CD4-positive, alpha-beta T cell treated with Interleukin-15 for 1 hour (primary cell): ENCODE data around the gene PDZD4.
A peak's percentile ranks its signal among the peaks of the same experiment; 100 is the strongest.

Source experiments
- DNase-seq: peaks from one replicate; pipeline ENCODE4 v3.0.0-alpha.2; 2020

PDZD4 gene

GRCh38 chrX:153805436-153805835, 24.9 kb downstream of the PDZD4 start:
- DNase-seq: no peak

- no peak for DNase-seq
Observed at GRCh38 chrX:153804621-153805020, 25.7 kb downstream of the PDZD4 start.

DNA sequence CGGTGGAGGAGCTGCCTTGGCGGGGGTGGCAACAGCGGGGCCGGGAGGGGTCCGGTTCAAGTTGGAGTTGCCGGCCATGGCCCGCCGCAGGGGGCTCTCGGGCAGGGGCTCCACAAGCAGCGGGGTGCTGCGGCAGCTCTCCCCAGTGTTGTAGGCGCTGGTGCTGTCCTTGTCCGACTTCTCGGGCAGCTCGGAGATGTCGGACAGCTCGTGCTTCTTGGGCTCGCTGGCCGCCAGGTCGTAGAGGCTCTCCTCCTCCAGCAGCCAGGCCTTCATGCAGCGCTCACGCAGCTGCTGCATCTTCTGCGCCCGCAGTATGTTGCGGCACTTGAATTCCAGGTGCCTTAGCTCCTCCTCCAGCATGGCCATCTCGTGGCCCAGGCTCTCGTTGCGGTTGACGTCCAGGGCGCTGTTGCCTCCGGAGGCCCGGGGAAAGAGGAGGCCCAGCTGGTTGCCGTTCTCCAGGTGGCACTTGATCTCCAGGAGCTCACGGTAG, 26.2 kb downstream of the PDZD4 start:
- DNase-seq: no peak

DNA sequence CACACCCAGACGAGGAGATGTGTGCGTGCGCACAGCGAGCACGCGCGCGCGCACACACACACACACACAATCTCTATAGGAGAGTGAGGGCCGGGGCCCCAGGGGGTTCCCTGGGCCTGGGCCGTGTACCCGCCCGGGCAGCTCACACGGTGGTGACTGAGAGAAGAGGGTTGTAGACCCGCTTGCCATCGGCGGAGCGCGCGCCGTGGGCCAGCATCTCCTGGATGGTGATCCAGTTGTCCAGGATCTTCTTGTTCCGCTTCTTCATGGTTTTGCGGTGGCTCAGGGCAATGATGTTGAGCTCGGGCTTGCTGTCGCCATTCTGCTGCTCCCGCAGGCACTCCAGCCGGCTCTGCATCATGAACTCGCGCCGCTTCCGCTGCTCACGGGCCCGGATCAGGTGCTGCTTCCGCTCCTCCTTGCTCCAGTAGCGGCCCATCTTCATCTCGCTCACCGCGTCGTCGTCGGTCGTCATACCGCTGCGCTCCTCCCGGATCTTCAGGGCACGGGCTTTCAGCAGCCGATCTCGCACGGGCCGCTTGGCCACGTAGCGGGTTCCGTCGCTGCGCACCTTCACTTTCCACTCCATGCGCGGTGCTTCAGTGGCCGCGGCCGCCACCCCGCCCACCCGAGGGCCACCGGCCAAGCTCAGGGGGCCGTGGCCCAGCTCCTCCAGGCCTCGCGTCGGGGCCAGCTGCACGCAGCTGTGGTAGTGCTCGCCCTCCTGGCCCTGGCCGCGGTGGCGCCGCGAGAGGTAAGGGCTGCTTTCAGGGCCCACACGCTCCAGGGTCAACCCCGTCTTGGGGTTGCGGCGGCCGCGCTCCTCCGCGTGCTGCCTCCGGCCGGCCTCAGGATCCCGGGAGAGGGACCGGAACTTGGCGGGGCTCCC, 26.9 kb downstream of the PDZD4 start:
- DNase-seq: no peak

DNA sequence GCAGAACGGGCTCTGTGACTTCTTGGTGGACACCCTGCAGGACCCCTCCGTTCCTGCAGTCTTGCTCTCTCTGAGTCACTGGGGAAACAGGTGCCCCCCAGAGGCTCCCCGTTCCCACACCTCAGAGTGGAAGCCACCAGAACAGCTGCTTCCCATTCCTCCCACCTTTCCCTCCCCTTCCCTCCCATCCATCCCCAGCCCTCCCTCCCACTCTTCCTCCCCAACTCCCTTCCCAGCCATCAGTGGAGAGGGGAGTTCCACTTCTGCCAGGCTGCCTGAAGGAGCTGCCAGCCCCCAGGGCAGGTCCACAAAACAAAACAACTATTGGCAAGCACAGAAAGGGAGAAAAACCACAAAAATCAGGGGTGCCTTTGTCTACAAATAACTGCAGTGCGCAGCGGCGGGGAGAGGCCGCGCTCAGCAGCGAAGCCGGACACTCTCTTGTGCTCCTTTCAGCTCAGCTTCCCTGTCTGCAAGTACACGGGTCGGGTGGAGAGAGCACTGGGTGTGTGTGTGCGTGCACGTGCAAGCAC, 27.8 kb downstream of the PDZD4 start:
- no peak for DNase-seq

- no peak for DNase-seq
Observed at GRCh38 chrX:153801669-153802068, 28.7 kb downstream of the PDZD4 start.

DNA sequence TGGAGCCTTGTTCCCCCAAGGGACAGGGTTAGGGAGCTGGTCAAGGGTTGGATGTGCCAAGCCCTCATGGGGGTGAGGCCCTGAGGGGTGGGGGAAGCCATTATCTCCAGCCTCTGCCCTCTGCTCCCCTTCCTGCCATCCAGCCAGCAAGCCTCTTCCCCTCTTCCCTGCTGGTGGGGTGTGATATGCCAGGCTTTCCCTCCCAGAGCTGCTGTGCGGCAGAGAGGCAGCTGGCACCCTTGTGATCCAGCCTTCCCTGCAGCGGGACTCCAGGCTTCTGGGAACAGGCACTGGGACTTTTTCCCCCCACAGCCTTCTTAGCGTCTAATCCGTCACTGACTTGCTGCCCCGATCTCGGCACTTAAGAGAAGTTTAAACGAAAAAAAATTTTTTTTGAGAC, 29.6 kb downstream of the PDZD4 start:
- no peak for DNase-seq

DNA sequence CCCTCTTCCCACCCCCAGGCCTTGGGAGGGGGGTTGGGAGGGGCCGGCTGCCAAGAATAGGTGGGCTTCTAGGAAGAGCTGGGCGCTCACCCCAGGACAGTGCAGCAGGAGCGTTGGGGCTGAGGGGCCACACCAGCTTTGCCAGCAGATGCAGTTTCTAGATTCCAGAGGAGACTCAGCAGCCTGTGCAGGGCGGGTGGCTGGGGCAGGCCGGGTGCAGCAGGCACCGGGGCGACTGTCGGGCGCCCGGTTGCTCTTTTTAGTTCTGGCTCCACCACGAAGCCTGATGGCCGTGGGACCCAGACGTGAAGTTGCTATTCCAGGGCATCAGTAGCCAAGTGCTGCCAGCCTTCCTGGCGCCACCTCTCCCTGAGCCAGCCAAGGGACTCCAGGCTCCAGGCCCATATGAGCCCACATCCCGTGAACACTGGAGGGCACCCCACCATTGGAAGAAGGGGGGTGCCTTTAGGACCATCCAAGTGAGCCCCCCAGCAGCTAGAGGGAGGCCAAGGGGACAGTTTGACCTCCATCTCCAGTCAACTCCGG, 30.1 kb downstream of the PDZD4 start:
- DNase-seq: no peak

- no peak for DNase-seq
Observed at GRCh38 chrX:153799326-153799725, 31.0 kb downstream of the PDZD4 start.

GRCh38 chrX:153797415-153798015, 32.8 kb downstream of the PDZD4 start:
- no peak for DNase-seq

- DNase-seq: no peak
Observed at GRCh38 chrX:153794897-153795816, 35.2 kb downstream of the PDZD4 start.

DNA sequence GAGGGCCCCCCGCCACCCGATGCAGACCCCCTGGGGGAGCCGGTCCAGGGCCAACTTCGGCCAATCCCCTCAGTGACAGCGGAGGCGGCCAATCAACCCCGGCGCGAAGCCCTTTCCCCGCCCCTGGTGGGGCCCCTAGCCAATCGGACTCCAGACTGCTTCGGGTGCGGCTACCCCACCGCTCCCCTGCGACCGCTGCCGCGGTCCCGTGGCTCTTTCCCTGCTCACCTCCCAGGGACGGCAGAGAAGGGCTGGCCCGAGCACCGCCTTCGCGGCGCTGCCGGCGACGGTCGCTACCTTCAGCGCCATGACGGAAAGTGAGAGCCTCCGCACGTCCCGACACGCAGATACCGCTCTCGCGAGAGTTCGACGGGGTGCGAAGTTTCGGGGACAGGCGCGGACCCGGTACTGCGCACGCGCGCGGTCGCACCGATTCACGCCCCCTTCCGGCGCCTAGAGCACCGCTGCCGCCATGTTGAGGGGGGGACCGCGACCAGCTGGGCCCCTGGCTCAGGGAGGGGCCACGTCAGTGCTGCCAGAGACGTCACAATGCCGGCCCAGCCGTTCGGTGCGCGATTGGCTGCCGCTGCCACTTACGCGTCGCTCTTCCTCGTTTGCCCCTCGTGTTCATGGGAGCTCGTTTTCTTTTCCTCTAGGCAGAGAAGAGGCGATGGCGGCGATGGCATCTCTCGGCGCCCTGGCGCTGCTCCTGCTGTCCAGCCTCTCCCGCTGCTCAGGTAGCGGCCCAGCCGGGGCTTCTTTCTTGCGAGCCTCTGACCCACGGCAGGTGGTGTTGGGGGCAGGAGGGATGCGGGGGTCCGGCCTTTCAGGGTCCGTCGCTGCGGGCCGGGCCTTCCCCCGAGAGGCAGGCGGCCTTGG, 36.1 kb downstream of the PDZD4 start, which contains the start of the genes IDH3G and SSR4:
Gene IDH3G, minus strand, starts transcription at position 358 of the 879 bp plus-strand sequence. Its CDS starts 49 bp downstream, at position 309.
Gene SSR4, plus strand, starts transcription at position 651 of the 879 bp plus-strand sequence. Its CDS starts 20 bp downstream, at position 671.
- DNase-seq: peak; percentile 96

GRCh38 chrX:153793291-153793690, 37.1 kb downstream of the PDZD4 start:
- DNase-seq: no peak

GRCh38 chrX:153792368-153792767, 38.0 kb downstream of the PDZD4 start:
- DNase-seq: no peak

DNA sequence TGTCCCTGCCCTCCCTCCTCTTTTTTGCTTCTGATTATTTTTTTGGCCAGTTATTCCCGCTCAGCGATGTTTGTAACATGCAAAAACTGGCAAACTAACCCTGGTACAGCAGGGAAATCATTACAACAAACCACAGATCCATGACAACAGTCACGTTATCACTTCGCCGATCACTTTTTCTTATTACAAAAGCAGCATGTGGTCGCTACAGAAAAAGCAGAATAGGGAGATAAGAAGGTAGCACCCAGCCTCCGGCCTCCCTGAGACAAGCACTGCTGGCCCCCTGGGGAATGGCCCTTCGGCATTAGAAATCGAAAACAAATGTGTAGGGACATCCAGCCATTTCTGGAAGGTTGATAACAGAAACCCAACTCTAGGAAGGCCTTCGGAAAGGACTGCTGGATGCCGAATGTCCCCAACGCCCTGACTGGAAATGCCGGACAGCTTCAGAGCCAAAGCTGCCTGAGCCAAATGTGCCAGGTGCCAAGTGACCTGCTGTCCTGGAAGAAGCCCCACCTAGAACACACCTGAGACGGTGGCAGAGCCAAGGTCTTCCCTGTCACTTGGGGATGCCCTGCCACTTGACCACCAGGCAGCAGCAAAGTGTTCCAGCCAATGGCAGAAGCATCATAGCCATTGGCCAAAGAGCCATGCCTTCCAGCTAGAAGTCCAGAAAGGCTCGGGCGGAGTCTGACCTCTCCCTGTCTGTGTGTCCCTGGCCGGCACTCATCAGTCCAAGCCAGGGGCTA, 39.1 kb downstream of the PDZD4 start:
- no peak for DNase-seq

- no peak for DNase-seq
Observed at GRCh38 chrX:153789654-153790053, 40.7 kb downstream of the PDZD4 start.

- DNase-seq: no peak
Observed at GRCh38 chrX:153786669-153787068, 43.7 kb downstream of the PDZD4 start.

DNA sequence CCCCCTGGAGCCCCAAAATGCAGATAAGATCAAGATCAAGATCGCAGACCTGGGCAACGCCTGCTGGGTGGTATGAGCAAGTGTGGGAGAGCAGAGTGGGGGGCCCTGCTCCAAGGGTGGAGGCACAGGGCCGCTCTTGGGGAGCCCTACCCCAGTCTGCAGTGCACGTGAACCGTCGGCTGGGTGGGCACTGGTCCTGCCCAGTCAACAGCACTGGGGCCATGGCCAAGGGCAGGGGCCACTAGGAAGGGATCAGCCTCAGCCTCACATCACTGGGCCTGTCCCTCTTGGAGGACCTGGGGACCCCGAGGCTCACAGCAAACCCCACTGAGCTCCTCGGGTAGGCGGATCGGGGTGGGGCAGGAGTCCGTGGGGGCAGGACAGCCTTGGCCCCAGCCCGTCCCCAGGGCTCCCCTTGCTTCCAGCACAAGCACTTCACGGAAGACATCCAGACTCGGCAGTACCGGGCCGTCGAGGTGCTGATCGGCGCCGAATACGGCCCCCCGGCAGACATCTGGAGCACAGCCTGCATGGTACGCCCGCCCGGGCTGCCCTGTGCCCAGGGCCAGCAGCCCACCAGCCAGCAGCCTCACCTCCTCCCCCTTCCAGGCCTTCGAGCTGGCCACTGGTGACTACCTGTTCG, 45.9 kb downstream of the PDZD4 start:
- DNase-seq: no peak

GRCh38 chrX:153783378-153784013, 46.8 kb downstream of the PDZD4 start:
- DNase-seq: no peak
